Uterus (tissue), 4 donors: ENCODE results near the gene LMBRD2. TPM values are rescaled to one million over a fixed set of nuclear protein-coding genes. Genes with fewer than 3 reads are reported as not detected.

ENCODE experiments used
- DNase-seq, 2 donors: peaks; one replicate each; pipeline ENCODE4 v3.0.0-alpha.2; 2019 to 2020
- H3K27ac ChIP-seq, 2 donors: fragments of 200-600 bp; sonication (generic); 1 replicate in 1 of 2; 2 replicates in 1 of 2; pipeline ENCODE4 v1.5.1; 2016 to 2018
- H3K27me3 ChIP-seq, 2 donors: fragments of 200-600 bp; sonication (generic); one replicate each; pipeline ENCODE4 v1.5.1; 2018 to 2019; ENCODE audit warnings: control low read depth in 1 of 2
- H3K36me3 ChIP-seq, 2 donors: fragments of 200-600 bp; sonication (generic); one replicate each; pipeline ENCODE4 v1.5.1; 2019; ENCODE audit warnings: control low read depth in 1 of 2
- H3K4me1 ChIP-seq, 2 donors: fragments of 200-600 bp; sonication (generic); one replicate each; pipeline ENCODE4 v1.5.1; 2018 to 2019; ENCODE audit warnings: control low read depth in 1 of 2
- H3K4me3 ChIP-seq, 2 donors: fragments of 200-600 bp; sonication (generic); 1 replicate in 1 of 2; 2 replicates in 1 of 2; pipeline ENCODE4 v1.5.1; 2018 to 2019; ENCODE audit warnings: mild to moderate bottlenecking in 1 of 2
- H3K9me3 ChIP-seq, 2 donors: fragments of 200-600 bp; sonication (generic); one replicate each; pipeline ENCODE4 v1.5.1; 2019; ENCODE audit warnings: control low read depth in 1 of 2
- POLR2A ChIP-seq, 2 donors: fragments of 450-650 bp; IDR thresholded peaks; one replicate each; pipeline ENCODE4 v1.6.1; 2016; ENCODE audit warnings: antibody characterized with exemption in 2 of 2, mild to moderate bottlenecking in 1 of 2, moderate library complexity in 1 of 2
- intact Hi-C: fragments of 100-400 bp; cut with DNase I; formaldehyde crosslinking; loops from one replicate; pipeline ENCODE4 v1.15.1; 2023; ENCODE audit warnings: low total_unique reads
- total RNA-seq, 4 donors: library from RNA; depleted of rRNA in 3 of 4; stranded (reverse); fragments of >200 nt in 3 of 4; gene quantifications; one replicate each; pipeline versions ENCODE4 v1.1.0 to v1.2.4, GENCODE V29; 2014 to 2023
- TF ChIP-seq, protein P1 (sequence below), 4 experiments: fragments of 200-600 bp in 2 of 4; fragments of 450-650 bp in 2 of 4; sonication (generic) in 2 of 4; IDR thresholded peaks; one replicate each; pipeline ENCODE4 v1.5.1; 2016 to 2019; ENCODE audit warnings: antibody characterized with exemption in 4 of 4, mild to moderate bottlenecking in 2 of 4, moderate library complexity in 1 of 4
- donor health status: DM: yes; HTN: yes; CAD: no.

The LMBRD2 gene
- total RNA-seq, 4 donors from 2014 or later: 2.3 to 17.9 (median 8.0) TPM

DNA sequence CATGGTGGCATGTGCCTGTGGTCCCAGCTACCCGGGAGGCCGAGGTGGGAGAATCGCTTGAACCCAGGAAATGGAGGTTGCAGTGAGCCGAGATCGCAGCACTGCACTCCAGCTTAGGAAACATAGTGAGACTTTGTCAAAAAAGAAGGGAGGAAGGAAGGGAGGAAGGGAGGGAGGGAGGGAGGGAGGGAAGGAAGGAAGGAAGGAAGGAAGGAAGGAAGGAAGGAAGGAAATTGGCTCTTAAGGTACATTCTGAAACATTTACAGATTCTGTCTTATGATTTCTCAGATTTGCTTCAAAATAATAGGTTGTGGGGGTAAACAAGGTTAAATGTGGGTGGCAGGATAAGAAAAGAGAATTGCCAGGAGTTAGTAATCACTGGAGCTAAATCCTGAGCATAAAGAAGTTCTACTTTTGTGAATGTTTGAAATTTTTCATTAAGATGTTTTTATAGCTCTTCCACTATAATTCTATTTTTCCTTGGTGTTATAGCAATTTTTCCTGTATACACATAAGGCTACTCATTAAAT, 82.9 kb downstream of the LMBRD2 start:
- Histone ChIP-seq H3K36me3 (no peaks in the 10 kb centered on the region), H3K9me3 (no peaks in the 10 kb centered on the region), H3K27ac (no peak overlapping the region), H3K4me1 (no peaks in the 10 kb centered on the region), H3K27me3 (no peaks in the 10 kb centered on the region), H3K4me3 (no peak overlapping the region)
- DNase-seq: no peak
- intact Hi-C loops: no loop called here
- TF ChIP-seq, protein P1, sequence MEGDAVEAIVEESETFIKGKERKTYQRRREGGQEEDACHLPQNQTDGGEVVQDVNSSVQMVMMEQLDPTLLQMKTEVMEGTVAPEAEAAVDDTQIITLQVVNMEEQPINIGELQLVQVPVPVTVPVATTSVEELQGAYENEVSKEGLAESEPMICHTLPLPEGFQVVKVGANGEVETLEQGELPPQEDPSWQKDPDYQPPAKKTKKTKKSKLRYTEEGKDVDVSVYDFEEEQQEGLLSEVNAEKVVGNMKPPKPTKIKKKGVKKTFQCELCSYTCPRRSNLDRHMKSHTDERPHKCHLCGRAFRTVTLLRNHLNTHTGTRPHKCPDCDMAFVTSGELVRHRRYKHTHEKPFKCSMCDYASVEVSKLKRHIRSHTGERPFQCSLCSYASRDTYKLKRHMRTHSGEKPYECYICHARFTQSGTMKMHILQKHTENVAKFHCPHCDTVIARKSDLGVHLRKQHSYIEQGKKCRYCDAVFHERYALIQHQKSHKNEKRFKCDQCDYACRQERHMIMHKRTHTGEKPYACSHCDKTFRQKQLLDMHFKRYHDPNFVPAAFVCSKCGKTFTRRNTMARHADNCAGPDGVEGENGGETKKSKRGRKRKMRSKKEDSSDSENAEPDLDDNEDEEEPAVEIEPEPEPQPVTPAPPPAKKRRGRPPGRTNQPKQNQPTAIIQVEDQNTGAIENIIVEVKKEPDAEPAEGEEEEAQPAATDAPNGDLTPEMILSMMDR (IDR thresholded peaks at IDR 0.05): no peak
- TF ChIP-seq POLR2A (IDR thresholded peaks at IDR 0.05): no peak

DNA sequence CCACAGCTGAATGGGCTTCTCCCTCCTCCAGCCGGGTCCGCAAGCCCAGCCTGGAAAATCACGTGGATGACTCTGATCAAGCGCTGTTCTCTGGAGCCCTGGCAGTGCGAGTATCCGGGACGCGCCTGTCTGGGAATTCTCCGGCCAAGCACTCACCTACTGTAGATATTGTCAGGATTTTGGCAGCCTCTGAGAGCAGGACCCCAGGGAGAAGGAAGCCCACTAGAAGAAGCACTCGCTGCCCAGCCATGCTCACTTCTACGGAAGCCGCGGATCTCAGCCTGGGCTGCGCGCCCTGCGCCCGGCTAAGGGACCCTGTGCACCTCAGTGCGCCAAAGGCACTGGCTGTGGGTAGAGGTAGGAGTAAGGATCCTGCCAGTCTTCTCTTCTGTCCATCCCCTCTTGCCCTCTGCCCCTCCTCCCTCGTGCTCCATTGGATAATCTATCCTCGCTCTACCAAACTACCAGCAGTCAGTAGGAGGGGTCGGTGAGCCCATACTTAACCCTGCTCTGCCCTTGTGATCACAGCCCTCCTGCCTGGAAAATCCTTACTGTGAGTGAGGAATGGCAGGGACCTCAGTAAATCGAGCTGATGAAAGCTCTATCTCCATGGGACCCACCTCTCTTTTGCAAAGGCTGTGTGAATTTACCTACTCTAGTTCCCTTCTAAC, 85.0 kb downstream of the LMBRD2 start, which contains the start of gene UGT3A2:
Gene UGT3A2, minus strand, starts transcription at position 343 of the 671 bp plus-strand sequence. Its CDS starts 93 bp downstream, at position 250.
- H3K9me3 ChIP-seq: no peaks in the 10 kb centered on the region
- no peak within 1 kb of the TSS for H3K4me3 ChIP-seq
- TF ChIP-seq POLR2A (IDR thresholded peaks at IDR 0.05): no peak
- TF ChIP-seq, protein P1 (IDR thresholded peaks at IDR 0.05): no peak
- no peaks in the 10 kb centered on the region for H3K4me1 ChIP-seq
- H3K27ac ChIP-seq: no peak within 1 kb of the TSS
- no peaks in the 10 kb centered on the region for H3K27me3 ChIP-seq
- DNase-seq: no peak
- no peaks in the 10 kb centered on the region for H3K36me3 ChIP-seq
- intact Hi-C loops: no loop called here

DNA sequence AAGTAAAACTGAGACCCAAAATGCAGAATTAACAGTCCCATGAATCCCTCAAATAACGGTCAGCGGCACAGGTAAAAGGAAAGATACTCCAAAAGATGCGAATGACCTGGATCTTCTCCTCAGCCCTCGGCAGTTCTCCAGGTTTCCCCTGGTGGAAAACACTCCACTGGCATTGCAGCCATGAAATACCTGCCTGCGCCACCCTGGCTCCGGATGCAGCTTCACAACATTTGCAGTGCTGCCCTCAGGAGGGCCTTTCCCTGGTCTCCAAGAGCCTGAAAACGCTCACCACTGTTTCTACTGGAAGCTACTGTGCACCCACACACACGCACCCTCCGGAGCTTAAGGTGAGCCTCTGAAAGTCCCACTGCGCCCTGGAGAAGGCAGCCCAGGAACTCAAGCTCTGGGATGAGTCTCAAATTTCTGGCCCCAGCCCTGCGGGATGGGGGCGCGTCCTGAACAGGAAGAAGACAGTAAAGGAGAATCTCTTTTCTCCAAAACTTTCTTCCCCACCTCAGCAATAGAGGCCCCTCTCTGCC, 85.6 kb downstream of the LMBRD2 start:
- Histone ChIP-seq H3K27me3 (no peaks in the 10 kb centered on the region), H3K4me3 (no peak overlapping the region), H3K27ac (no peak overlapping the region), H3K4me1 (no peaks in the 10 kb centered on the region), H3K36me3 (no peaks in the 10 kb centered on the region), H3K9me3 (no peaks in the 10 kb centered on the region)
- DNase-seq: no peak
- intact Hi-C loops: no loop called here
- TF ChIP-seq, protein P1 (IDR thresholded peaks at IDR 0.05): no peak
- no peak for TF ChIP-seq POLR2A (IDR thresholded peaks at IDR 0.05)

DNA sequence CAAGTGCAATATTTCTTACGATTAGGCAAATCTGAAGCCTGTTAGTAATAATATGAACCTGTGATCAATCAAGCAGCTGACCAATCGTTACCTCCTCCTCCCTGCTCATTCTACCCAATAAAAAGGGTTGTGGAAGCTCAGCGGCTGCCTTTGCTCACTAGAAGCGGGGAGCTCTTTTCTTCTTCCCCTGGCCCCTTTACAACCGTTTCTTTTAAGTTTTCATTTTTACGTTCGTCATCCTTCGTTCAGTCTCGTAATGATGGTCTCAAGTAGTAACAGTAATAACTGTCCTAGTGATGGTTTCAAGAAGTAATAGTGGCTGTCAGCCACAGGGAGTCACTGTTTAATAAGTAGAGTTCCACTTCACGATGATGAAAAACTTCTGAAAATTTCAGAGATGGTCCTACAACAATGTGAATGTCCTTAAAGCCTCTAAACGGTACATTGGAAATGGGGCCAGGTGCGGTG, 91.2 kb downstream of the LMBRD2 start:
- H3K9me3 ChIP-seq: no peaks in the 10 kb centered on the region
- H3K27ac ChIP-seq: no peak overlapping the region
- H3K4me3 ChIP-seq: no peak overlapping the region
- no peaks in the 10 kb centered on the region for H3K27me3 ChIP-seq
- TF ChIP-seq, protein P1 (IDR thresholded peaks at IDR 0.05): no peak
- no peak for TF ChIP-seq POLR2A (IDR thresholded peaks at IDR 0.05)
- no peaks in the 10 kb centered on the region for H3K36me3 ChIP-seq
- H3K4me1 ChIP-seq: no peaks in the 10 kb centered on the region
- intact Hi-C loops: no loop called here
- DNase-seq: no peak
